ENCODE results near the gene CBLIF.
"Not testable (repeated sequence)": the region's sequence is repeated elsewhere in the genome, so short reads cannot be mapped to it uniquely, and the experiment has no call there.

Gene CBLIF

DNA sequence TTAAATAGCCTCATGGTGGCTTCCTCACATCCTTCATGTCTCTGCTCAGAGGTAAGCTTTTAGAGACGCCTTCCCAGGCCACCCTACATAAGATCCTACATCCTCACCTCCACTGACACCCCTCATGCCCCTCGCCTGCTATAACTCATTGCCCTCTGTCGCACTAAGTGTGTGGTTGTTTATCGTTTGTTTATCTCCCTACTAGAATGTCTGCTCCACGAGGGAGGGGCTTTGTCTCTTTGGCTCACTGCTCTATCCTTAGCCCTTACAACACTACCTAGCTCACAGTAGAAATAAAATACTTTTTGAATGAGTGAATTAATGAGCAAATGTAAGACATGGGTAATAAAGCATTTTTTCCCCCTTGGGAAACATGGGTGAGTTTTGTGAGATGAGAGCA lies 1.3 kb upstream of the CBLIF start:
- DNase-seq, result no peak

DNA sequence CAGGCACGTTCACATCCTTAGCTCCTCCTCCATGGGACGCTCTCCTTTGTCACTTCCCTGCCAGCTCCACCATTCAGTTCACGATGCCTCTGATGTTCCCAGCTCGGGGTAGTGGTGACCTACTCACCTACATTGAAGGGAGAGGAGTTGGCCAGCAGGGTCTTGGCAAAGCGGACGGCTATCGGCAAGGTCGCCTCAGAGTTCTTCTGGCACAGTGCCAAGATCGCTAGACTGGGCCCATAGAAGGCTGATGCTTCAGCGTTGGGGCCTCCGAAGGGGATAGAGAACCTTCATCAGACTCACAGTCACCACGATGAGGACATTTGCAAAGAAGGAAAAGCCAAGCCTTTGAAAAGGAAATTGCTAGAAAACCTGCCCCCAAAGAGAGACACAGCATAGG lies 3.0 kb downstream of the CBLIF start:
- DNase-seq, result no peak

DNA sequence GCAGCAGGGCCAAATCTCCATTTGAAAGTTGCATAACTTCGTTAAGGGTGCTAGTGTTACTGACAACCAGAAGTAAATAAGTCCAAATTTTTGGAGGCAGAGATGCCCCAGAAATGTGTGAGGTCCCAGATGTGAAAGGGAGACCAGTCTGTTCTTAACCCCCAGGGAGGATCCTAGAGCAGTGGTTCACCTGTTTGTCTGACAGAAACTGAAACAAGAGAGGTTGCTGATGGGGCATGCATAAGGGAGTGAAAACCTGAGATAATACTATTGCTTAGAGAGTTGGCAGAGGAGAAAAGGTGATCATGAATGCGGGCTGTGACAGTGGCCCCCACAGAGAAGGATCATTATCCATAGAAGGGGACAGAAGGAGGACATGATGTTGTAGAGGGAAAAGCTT lies 3.8 kb downstream of the CBLIF start:
- DNase-seq, result no peak

- no peak for DNase-seq
These were observed 5.7 kb downstream of the CBLIF start for GRCh38 chr11:59839615-59840014.

DNA sequence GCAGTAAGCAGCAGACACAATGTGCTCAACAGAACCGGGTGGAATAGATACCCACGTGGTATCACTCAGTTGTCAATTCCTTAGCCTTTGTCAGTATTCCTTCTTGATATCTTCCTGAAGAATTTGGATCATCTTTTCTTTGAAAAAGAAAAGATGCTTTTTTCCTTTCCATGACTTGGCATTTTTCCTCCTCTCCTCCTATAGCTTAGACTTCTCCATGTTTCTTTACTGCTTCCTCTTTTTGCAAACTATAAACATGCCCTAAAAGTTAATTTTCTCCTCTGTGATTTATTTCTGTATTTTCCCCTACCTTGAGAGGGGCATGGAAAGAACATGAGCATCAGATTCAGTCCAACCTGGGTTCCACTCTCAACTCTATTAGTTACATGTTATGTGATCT lies 11.7 kb downstream of the CBLIF start:
- peak; percentile 9 to 18 for DNase-seq

DNA sequence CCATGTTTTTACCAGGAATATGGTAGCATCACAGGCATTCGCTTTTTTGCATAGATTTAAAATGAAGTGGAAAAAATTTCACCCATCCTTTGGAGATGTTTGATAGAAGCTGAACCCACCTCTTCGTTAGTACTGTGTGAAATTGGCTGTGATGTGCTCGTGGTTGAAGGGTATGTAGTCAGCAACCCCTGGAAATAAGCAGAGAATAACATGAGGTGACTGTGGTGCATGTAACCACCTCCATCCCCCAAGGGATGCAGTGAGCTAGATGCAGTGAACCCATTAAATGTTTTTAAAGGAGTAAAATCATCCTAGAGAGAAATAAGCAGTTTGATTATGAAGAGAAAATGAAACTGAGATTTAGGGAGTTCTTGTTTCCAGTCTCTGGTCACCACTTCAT lies 15.9 kb downstream of the CBLIF start:
- no peak for DNase-seq

GRCh38 chr11:59822989-59823566 lies 22.2 kb downstream of the CBLIF start:
- peak; percentile 82 to 84 for DNase-seq

DNA sequence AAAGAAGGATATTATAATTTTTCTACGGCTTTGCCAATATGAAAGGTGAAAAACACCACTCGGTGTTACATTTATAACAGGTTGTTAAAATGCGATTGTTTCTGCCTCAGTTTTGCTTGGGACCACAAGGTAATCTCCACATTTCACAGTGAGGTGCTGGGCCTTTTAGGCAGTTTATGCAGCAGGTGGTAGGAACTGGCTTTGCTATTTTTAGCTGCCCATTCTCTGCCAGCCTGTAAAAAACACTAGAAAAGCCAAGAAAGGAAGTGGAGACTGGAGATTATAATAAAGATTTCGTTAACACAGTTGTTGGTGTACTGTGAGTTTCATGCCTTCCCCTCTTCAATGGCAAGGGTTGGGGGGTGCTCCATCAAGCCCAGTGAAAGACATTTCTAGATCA lies 26.7 kb downstream of the CBLIF start:
- DNase-seq, result peak; percentile 14 to 53

DNA sequence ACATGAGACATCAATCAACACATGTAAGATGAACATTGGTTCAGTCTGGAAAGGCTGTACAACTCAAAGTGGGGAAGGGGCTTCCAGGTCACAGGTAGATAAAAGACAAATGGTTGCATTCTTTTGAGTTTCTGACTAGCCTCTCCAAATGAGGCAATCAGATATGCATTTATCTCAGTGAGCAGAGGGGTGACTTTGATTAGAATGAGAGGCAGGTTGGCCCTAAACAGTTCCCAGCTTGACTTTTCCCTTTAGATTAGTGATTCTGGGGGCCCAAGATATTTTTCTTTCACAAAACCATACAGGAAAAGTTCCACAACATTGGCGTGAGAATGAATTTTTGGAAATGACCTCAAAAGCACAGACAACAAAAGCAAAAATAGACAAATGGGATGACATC lies 28.9 kb downstream of the CBLIF start:
- DNase-seq, result not testable (repeated sequence)

DNA sequence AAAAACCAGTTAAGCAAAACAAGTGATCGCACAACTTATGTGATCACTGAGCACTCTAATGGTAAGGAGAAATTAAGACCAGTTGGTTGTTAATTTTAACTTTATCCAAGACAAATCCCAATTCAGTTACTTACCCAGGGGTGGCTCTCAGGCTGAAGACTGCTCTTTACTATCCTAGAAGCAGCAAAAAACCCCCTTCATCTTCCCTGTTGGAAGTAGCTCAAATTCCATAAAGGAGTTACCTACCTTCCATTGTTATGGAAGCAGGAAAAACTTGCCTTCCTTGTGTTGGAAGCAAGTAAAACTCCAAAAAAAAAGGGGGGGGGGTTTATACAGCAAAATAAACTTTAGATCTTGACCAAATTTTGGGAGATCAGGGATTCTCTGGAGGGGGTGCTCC lies 29.5 kb downstream of the CBLIF start:
- no peak for DNase-seq

GRCh38 chr11:59814021-59814420 lies 31.3 kb downstream of the CBLIF start:
- no peak for DNase-seq

DNA sequence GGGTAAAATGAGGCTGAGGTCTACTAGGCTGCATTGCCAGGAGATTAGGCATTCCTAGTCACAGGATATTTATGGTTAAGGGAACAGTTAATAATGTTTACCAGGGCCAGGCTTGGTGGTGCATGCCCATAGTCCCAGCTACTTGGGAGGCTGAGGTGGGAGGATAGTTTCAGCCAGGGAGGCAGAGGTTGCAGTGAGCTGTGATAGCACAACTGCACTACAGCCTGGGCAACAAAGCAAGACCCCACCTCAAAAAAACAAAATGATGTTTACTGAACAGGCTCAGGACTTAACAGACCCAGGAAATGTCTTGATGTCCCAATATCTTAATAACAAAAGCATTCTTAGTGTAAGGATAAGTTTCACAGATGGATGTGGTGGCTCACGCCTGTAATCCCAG lies 31.9 kb downstream of the CBLIF start:
- no peak for DNase-seq

- DNase-seq, result no peak
These were observed 33.1 kb downstream of the CBLIF start for GRCh38 chr11:59812220-59812619.

DNA sequence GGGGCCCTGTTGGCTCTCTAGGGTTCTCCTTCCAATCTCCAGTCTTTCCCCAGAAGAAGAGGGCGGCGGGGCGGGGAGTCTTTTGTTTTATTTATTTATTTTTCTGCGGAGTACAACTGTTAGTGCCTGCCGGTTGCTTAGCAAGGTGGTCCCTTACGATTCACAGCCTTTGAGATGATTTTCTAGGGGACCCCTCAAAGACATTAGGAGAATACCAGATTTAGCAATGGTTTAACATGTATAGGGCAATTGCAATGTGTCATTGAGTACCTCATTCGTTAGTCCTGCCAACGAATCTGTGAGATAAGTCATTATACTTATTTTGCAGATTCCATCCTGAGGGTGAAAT lies 34.4 kb downstream of the CBLIF start:
- DNase-seq, result no peak

- DNase-seq, result peak; percentile 86 to 89
These were observed 34.9 kb downstream of the CBLIF start, which contains the start of gene MRPL16 for GRCh38 chr11:59810189-59810910. Gene MRPL16 (minus strand): TSS chr11:59810778. CDS start chr11:59810658, 120 bp downstream.

DNA sequence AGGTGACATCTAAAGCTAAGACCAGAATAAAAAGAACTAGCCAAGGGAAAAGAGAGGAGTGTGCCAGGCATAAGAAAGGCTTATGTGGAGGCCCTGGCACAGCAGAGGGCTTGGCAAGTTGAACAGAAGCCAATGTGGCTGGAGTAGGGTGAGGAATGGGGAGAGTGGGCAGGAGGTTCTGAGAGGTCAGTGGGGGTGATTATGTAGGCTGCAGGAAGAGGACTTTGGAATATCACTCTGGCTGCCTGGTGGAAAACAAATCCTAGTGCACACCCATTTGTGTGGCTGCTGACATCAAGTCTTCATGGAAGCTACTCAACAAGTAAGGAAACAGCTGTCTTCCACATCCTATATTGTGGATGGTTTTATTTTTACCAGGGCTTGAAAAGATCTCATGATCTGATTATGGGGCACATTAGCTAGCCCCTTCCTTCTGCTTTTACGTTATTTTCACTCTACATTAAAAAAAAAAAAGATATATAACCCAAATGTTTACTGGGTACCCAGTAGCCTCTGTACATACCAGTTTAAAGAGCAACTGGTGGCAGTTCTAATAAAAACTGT lies 38.2 kb downstream of the CBLIF start:
- no peak for DNase-seq

GRCh38 chr11:59804061-59804460 lies 41.2 kb downstream of the CBLIF start:
- peak in 1 of 2 experiments; percentile 16 for DNase-seq

GRCh38 chr11:59802639-59803176 lies 42.6 kb downstream of the CBLIF start:
- DNase-seq, result peak; percentile 58 to 72

- DNase-seq, result no peak
These were observed 43.2 kb downstream of the CBLIF start for GRCh38 chr11:59801981-59802638.

DNA sequence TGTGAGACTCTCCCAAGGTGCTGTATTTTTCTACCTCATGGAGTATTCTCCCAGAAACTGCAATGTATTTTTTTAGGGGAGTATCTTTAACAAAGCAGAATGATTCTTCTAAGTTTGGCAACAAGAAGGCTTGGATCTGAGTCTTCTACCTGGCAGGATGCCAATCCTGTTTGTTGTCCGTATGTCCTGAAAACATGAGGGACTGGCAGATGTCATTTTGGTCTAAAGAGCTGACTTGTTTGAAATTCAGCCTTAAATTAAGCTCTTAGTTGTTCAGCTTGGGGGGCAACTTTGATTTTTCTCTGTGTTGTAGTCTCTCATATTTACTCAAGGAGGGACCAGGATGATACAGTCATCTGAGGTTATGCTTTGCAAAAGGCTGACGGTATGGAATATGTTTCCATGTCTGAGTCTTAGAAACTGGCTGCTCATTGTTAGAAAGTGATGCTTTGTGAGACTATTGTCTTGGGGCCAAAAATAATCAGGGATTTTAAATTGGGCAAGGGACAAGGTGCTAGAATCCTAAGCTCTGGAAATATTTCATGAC lies 44.1 kb downstream of the CBLIF start:
- DNase-seq, result no peak

DNA sequence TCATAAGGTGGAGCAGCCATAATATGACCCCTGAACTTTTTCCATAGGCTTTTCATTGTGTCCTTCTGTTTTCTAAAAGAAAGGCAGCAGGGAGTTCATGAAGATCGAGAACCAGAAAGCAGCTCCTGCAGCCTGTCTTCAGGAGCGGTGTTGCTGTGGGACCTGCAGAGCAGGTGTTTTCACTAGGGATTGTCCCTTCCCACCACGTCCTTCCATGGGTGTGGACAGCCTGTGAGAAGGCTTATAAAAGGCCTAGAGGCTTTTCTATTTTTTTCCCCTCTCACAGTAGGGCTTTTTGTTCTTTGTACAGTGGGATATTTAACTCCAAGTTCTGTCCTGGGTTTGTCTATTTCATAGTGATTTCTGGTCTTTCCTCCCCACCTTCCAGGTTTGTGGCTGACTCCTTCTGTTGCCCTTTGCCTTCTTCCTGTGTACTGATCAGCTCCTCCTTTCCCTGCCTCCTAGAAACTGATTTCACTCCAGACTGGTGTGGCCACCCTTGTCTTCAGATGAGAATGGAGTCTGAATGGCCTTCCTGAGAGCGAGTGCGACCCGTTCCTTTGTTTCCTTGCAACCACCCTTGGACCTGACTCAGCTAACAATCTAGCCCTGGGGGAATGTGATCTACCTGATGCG lies 44.8 kb downstream of the CBLIF start:
- no peak for DNase-seq

GRCh38 chr11:59794417-59794816 lies 50.9 kb downstream of the CBLIF start:
- DNase-seq, result no peak

DNA sequence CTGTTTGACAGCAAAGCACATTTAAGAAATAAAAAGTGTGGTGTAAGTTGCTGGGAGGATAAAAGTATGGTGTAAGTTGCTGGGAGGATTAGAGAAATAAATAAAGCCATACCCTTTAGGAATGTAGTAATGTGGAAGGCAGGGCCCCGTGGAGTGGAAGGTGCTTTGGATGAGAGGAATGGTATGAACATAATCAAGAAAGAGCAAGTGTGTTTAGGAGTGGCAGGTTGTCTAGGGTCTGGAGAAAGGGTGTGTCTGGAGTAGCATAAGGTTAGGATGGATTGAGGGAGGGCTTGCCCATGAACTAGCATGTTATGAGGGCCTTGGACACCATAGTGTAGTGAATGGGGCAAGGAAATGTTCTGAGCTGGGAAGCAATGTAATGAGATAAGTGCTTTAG lies 52.8 kb downstream of the CBLIF start:
- no peak for DNase-seq

All from Kasumi-1 (cell line).